Tibial artery (tissue), 4 donors: ENCODE measurements around the gene MGAT5.

Experiments
- DNase-seq, 2 donors: peaks; one replicate each; pipeline ENCODE4 v3.0.0-alpha.2; 2019
- H3K27ac ChIP-seq, 2 donors: fragments of 200-600 bp; sonication (generic) in 1 of 2; 1 replicate in 1 of 2; 2 replicates in 1 of 2; pipeline ENCODE4 v1.5.1; 2018 to 2019; ENCODE audit warnings: mild to moderate bottlenecking in 1 of 2
- H3K27me3 ChIP-seq, 2 donors: fragments of 200-600 bp; sonication (generic) in 1 of 2; one replicate each; pipeline versions ENCODE4 v1.5.1 to v1.6.0; 2016 to 2019
- H3K36me3 ChIP-seq, 3 donors: fragments of 200-600 bp; sonication (generic) in 2 of 3; one replicate each; pipeline ENCODE4 v1.5.1; 2016 to 2019; ENCODE audit warnings: mild to moderate bottlenecking in 2 of 3
- H3K4me1 ChIP-seq, 4 donors: fragments of 200-600 bp; sonication (generic) in 2 of 4; 1 replicate in 3 of 4; 2 replicates in 1 of 4; pipeline ENCODE4 v1.5.1; 2016 to 2019
- H3K4me3 ChIP-seq, 2 donors: fragments of 200-600 bp; sonication (generic) in 1 of 2; 1 replicate in 1 of 2; 2 replicates in 1 of 2; pipeline ENCODE4 v1.5.1; 2018 to 2019; ENCODE audit warnings: mild to moderate bottlenecking in 2 of 2
- H3K9me3 ChIP-seq, 3 donors: fragments of 200-600 bp; sonication (generic) in 1 of 3; one replicate each; pipeline ENCODE4 v1.5.1; 2016 to 2019
- intact Hi-C: fragments of 100-400 bp; cut with DNase I; formaldehyde crosslinking; loops from one replicate; pipeline ENCODE4 v1.15.0; 2023; ENCODE audit warnings: low total_unique reads
- TF ChIP-seq, protein P1 (sequence below), 2 experiments: fragments of 200-600 bp in 1 of 2; fragments of 450-650 bp in 1 of 2; IDR thresholded peaks; one replicate each; pipeline ENCODE4 v1.5.1; 2017 to 2019; ENCODE audit warnings: antibody characterized with exemption in 2 of 2, mild to moderate bottlenecking in 1 of 2, moderate library complexity in 1 of 2

The MGAT5 gene

DNA sequence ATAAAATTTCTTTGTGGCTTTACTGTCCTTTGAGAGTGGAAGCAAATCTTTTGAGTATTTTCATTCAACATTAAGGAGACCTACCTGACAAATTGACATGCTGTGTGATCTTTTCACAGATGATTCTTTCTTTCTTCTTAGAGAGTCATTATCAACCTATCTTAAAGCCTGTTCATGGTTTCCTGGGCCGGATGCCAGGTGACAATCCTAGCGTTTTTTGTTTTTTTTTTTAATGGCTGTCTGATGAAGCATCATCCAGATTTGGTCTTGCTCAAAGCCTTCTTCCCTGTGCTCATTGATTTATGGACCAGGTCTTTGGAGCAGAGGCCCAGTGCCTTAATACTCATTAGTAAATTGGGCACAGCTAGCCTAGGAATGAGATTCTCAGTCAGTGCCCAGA is 9.8 kb upstream of the MGAT5 start:
- TF ChIP-seq, protein P1, sequence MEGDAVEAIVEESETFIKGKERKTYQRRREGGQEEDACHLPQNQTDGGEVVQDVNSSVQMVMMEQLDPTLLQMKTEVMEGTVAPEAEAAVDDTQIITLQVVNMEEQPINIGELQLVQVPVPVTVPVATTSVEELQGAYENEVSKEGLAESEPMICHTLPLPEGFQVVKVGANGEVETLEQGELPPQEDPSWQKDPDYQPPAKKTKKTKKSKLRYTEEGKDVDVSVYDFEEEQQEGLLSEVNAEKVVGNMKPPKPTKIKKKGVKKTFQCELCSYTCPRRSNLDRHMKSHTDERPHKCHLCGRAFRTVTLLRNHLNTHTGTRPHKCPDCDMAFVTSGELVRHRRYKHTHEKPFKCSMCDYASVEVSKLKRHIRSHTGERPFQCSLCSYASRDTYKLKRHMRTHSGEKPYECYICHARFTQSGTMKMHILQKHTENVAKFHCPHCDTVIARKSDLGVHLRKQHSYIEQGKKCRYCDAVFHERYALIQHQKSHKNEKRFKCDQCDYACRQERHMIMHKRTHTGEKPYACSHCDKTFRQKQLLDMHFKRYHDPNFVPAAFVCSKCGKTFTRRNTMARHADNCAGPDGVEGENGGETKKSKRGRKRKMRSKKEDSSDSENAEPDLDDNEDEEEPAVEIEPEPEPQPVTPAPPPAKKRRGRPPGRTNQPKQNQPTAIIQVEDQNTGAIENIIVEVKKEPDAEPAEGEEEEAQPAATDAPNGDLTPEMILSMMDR (IDR thresholded peaks at IDR 0.05) = no peak
- intact Hi-C loops = loop anchor here (2.0 kb wide), 1 partner anchor 127 kb away; no protein-coding TSS in a partner anchor

DNA sequence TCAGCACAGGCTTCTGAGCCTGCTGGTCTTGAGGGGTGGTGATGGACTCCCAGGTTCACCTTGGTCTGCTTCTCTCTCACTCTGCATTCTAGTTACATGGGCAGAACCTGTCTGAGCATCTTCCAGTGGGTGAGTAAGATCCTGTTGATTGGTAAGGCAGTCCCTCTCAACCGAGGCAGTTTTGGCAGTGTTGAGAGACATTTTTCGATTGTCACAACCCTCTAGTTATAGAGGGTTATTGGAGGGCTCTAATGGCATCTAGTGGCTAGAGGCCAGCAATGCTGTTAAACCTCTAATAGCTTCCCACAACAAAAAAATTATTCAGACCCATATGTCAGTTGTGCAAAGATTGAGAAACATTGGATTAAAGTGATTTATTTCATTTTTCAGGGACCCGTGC is 9.3 kb upstream of the MGAT5 start:
- no peak for DNase-seq
- no peaks in the 10 kb centered on the region for H3K36me3 ChIP-seq
- H3K27me3 ChIP-seq = no peaks in the 10 kb centered on the region
- H3K27ac ChIP-seq = no peak overlapping the region
- intact Hi-C loops = loop anchor here (2.0 kb wide), 1 partner anchor 128 kb away; no protein-coding TSS in a partner anchor
- H3K4me1 ChIP-seq = peaks cover 0 to 13% (median 4%) of the 10 kb centered on the region in 4 donors
- H3K9me3 ChIP-seq = no peaks in the 10 kb centered on the region
- TF ChIP-seq, protein P1 (IDR thresholded peaks at IDR 0.05) = no peak
- H3K4me3 ChIP-seq = no peak overlapping the region

More for the DNA sequence above, 9.8 kb upstream of the MGAT5 start:
- no peaks in the 10 kb centered on the region for H3K36me3 ChIP-seq
- no peak for DNase-seq
- peaks cover 0 to 13% (median 4%) of the 10 kb centered on the region in 4 donors for H3K4me1 ChIP-seq
- H3K4me3 ChIP-seq = no peak overlapping the region
- H3K9me3 ChIP-seq = no peaks in the 10 kb centered on the region
- no peaks in the 10 kb centered on the region for H3K27me3 ChIP-seq
- no peak overlapping the region for H3K27ac ChIP-seq

DNA sequence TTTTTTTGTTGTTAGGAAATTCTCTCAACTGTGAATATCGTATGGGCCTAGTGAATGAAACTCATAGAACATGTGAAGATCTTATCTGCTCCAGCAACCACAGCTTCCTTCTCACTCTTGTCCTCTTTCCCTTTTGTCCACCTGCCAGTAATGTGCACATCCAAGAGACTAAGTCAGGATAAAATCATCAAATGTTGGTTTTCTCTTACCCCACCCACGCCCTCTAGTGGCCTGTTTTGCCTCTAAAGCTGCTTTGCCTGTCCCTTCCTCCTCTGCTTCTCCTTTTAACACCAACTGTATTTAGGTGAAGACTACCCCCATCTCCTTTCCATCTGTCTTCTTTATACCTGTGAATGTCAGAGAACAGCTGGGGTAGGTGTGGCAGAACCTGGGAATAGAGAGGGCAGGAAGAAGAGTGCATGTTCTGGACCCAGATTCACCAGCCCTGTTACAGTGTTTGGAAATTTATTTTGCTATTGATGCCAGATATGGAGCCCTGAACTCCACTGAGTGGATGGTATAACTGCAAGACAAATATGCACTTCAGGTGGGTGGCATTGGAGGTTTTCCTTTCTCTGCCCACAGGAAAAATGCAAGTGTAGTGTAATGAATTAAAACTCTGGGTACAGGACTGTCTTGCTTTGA is 8.4 kb upstream of the MGAT5 start:
- H3K27me3 ChIP-seq = no peaks in the 10 kb centered on the region
- DNase-seq = peak; percentile 85 to 88
- no peaks in the 10 kb centered on the region for H3K36me3 ChIP-seq
- H3K27ac ChIP-seq = no peak overlapping the region
- H3K4me3 ChIP-seq = no peak overlapping the region
- H3K4me1 ChIP-seq = peaks cover 0 to 13% (median 4%) of the 10 kb centered on the region in 4 donors
- intact Hi-C loops = loop anchor here (2.0 kb wide), 1 partner anchor 129 kb away; no protein-coding TSS in a partner anchor
- TF ChIP-seq, protein P1 (IDR thresholded peaks at IDR 0.05) = peak; percentile 68 to 74
- no peaks in the 10 kb centered on the region for H3K9me3 ChIP-seq

DNA sequence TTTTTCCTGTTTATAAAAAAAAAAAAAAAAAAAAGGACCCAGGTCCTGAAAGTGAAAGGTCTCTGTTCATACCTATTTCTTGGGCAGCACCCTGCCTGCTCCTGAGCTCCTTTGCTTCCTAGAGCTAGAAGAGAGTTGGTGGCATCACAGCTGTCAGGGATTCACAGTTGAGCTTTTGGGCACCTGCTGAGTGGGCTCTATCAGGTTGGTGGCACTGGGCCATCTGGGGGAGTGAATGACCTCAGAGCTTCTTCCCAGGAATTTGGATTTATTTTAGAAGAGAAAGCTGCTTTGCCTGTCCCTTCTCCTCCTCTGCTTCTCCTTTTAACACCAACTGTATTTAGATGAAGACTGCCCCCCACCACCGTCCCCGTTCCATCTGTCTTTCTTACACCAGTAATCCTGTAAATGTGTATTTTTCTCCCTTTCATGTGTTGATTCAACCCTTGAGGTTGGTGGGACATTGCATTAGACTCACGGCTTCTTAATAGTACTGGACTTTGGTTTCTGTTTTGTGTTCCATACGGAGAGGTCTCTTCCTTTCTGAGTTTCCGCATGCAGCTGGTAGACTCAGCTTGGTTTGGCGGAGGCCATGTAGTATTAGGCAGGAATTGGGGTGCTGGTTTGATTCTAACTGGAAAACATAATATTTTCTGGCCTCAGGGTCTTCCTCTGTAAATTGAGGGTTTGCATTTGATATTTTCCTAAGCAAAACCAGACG is 7.6 kb upstream of the MGAT5 start:
- Histone ChIP-seq H3K9me3 (no peaks in the 10 kb centered on the region), H3K4me3 (no peak overlapping the region), H3K27ac (no peak overlapping the region), H3K27me3 (no peaks in the 10 kb centered on the region), H3K4me1 (peaks cover 0 to 13% (median 4%) of the 10 kb centered on the region in 4 donors), H3K36me3 (no peaks in the 10 kb centered on the region)
- DNase-seq = no peak
- TF ChIP-seq, protein P1 (IDR thresholded peaks at IDR 0.05) = no peak
- intact Hi-C loops = no loop called here

DNA sequence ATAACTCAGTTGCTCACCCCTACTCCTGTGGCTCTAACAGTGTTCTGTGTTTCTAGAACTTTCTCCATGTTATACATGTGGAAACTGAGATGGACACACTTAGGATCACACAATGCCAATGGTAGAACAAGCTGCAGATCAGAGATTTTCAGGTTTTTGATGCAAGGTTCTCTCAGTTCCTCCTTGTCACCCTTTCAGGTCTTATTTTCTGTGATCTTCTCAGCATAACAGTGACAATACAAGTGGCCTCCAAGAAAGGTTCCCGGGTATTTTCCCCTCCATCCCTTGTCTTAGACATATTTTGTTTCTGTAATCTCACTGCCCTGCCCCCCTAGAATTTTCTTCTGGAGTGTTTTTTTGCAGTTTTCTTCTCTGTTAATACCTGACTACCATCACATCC is 6.2 kb upstream of the MGAT5 start:
- TF ChIP-seq, protein P1 (IDR thresholded peaks at IDR 0.05) = no peak
- intact Hi-C loops = no loop called here
- no peak overlapping the region for H3K4me3 ChIP-seq
- DNase-seq = no peak
- H3K27ac ChIP-seq = no peak overlapping the region
- H3K4me1 ChIP-seq = peaks cover 0 to 13% (median 4%) of the 10 kb centered on the region in 4 donors
- H3K9me3 ChIP-seq = no peaks in the 10 kb centered on the region
- H3K36me3 ChIP-seq = no peaks in the 10 kb centered on the region
- H3K27me3 ChIP-seq = no peaks in the 10 kb centered on the region
